HG03045 (cell line): ENCODE data around the gene PTBP3.
"Not testable (repeated sequence)": the region's sequence is repeated elsewhere in the genome, so short reads cannot be mapped to it uniquely, and the experiment has no call there.

Experiments used
- ATAC-seq: cut with Tn5 transposase; IDR thresholded peaks from one replicate; pipeline ENCODE4 v1.9.1; 2021; ENCODE audit warnings: mild to moderate bottlenecking, moderate library complexity; ENCODE audit not compliant: unreplicated experiment

The PTBP3 gene

DNA sequence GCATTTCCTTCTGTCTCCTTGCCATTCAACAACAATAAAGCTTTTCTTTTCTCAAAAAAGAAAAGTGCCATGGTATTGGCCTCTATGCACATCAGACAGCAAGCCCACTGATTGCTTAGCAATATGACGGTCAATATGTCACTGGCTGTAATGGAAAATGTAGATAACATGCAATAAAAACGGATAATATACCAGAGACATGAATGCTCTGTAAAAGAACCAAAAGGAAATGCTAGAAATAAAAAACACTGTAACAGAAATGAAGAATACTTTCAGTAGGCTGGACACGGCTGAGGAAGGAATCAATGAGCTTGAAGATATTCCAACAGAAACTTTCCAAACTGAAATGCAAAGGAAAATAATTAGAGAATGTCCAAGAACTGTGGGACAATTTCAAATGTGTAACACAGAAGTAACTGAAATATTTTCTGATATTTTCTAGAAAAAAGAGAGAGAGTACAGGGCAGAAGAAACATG lies 10.0 kb downstream of the PTBP3 start:
- no peak for ATAC-seq

- ATAC-seq = no peak
Measured at GRCh38 chr9:112322701-112323377, 10.6 kb downstream of the PTBP3 start.

GRCh38 chr9:112316258-112316943 lies 17.0 kb downstream of the PTBP3 start:
- ATAC-seq = no peak

GRCh38 chr9:112315331-112316257 lies 17.8 kb downstream of the PTBP3 start:
- no peak for ATAC-seq

DNA sequence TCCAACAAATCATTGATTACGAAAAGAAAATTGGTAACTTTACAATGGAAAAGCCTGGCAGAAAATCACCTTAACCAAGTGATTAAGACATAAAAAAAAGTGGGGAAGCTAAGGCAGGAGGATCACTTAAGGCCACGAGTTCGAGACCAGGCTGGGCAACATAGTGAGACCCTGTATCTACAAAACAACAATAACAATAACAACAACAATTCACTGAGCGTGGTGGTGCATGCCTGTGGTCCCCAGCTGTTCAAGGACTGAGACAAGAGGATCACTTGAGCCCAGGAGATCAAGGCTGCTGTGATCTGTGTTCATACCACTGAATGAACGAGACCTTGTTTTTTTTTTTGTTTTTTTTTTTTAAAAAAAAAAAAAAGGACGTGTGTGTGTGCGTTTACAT lies 21.3 kb downstream of the PTBP3 start:
- no peak for ATAC-seq

GRCh38 chr9:112311497-112311896 lies 21.9 kb downstream of the PTBP3 start:
- no peak for ATAC-seq

- no peak for ATAC-seq
Measured at GRCh38 chr9:112310826-112311225, 22.6 kb downstream of the PTBP3 start.

- no peak for ATAC-seq
Measured at GRCh38 chr9:112308588-112308987, 24.8 kb downstream of the PTBP3 start.

DNA sequence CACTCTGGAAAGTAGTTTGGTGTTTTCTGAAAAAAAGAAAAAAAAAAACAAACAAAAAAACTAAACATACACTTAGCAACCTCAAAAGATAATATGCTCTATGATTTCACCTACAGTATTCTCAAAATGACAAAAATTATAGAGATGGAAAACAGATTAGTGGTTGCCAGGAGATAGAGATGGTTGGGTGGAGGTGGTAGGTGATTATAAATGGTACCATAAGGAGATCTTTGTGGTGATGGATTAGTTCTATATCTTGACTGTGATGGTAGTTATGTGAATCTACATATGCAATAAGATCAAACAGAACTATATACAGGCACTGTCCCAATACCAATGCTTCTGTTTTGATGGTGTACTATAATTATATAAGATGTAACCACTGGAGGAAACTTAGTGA lies 32.0 kb downstream of the PTBP3 start:
- no peak for ATAC-seq

DNA sequence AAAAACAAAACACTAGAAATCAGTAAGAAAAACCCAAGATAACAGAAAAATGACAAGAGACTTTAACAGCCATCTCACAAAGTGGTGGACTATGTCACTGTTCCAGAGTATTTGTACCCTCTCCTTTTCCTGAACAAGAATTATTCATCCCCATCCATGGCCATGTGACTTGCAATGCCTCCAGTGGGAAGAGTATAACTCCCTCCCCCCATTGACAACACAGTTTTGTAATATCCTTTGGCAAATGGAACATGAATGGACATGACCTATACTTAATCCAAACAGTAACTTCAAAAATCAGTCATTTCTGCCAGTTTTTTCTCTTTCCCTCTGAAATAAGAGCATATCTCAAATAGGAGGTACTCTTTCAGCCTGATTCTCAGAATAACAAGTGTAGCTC lies 33.9 kb downstream of the PTBP3 start:
- no peak for ATAC-seq

DNA sequence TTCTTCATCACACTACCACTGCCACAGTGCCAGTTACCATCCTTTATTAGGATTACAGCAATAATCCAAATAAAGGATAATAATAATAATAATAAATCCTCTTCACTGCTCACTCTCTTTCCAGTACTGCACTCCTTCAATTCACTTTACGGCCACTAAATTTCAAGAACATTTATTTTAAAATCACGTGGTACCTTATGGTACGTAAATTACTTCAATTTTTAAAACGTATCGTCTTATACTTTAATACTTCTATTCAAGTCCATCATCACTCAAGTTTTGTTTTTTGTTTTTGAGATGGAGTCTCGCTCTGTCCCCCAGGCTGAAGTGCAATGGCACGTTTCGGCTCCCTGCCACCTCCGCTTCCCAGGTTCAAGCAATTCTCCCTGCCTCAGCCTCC lies 36.5 kb downstream of the PTBP3 start:
- no peak for ATAC-seq

GRCh38 chr9:112295174-112295573 lies 38.2 kb downstream of the PTBP3 start:
- no peak for ATAC-seq

DNA sequence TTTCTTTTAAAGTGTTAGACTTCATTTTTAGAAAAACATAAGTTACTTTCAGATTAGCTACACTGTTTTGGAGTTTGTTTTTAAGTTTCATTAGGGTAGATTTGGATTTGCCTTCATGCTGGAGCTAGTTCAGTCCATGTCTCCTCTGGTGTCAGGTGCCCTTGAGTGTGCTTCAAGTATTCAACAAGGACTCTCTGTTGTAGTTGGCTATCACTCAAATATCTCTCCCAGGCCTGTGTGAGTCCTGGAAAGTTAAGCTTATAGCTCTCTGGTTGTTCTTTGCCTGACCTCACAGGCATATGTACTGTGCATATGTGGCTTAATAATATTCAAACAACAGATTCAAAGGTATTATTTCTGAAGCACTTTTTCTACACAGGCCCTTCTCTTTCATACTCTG lies 45.4 kb downstream of the PTBP3 start:
- ATAC-seq = no peak

GRCh38 chr9:112286926-112287325 lies 46.5 kb downstream of the PTBP3 start:
- ATAC-seq = no peak

- no peak for ATAC-seq
Measured at GRCh38 chr9:112285056-112285455, 48.4 kb downstream of the PTBP3 start.

GRCh38 chr9:112283582-112284253 lies 49.7 kb downstream of the PTBP3 start:
- no peak for ATAC-seq

- ATAC-seq = not testable (repeated sequence)
Measured at GRCh38 chr9:112282841-112283240, 50.6 kb downstream of the PTBP3 start.

DNA sequence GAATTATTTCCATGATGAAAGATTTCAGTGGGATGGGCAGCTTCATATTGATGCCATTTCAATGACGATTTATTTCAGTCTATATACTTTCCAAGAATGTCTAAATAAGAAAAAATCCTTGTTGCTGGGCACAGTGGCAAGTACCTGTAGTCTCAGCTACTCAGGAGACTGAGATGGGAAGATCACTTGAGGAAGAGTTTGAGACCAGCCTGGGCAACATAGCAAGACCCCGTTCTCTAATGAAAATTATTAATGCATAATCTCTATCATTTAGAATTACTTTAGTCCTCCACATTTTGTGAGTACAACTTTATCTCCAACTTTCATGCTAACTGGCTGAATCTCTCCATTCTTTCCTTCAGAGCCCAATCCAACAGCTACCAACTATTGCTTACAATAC lies 52.5 kb downstream of the PTBP3 start:
- no peak for ATAC-seq

DNA sequence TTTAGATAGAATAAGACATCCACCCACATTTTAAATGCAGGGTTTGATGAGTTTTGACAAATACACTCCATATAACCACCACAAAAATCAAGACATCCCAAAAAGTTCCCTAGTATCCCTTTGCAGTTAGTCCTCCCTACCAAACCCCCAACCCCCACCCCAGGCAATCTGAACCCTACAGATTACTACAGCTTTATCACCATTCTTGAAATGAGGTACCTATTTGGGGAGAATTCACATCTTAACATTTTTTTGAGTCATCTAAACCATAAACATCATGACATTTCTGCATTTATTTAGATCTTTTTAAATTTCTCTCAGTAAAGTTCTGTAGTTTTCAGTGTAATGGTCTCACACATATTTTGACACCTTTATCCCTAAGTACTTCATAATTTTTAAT lies 53.9 kb downstream of the PTBP3 start:
- no peak for ATAC-seq

- no peak for ATAC-seq
Measured at GRCh38 chr9:112278152-112278551, 55.3 kb downstream of the PTBP3 start.

DNA sequence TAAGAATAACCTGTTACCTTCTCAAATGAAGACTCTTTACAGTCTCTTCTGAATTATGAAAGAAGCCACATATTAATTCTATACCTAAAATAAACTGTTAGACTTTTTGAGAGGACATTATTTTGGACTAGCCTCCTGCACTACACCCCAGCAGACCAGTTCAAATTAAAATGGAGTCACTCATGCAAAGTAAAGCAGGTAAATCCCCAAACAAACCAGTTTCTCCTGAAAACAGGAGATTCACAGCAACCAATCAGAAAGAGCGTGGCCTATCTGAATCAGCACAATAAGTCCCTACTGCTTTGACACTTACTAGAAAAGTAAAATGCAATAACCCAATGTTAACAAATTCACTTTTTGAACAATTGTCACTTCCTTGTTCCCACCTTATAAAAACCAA lies 58.8 kb downstream of the PTBP3 start:
- ATAC-seq = no peak
